ENCODE measurements around the gene COL15A1. TPM values are rescaled to one million over a fixed set of nuclear protein-coding genes. Genes with fewer than 3 reads are reported as not detected.

COL15A1 gene
- total RNA-seq, 4 donors from 2014 or later, result 25.8 to 55.3 (median 36.0) TPM

- Histone ChIP-seq H3K36me3 (no peaks in the 10 kb centered on the region), H3K4me3 (no peak overlapping the region), H3K4me1 (peaks cover 0 to 55% (median 21%) of the 10 kb centered on the region in 4 donors), H3K9me3 (no peaks in the 10 kb centered on the region), H3K27ac (peak overlapping the region in 2 of 4 donors; percentile 30 to 60), H3K27me3 (no peaks in the 10 kb centered on the region)
- no peak for DNase-seq (ENCODE audit: low spot score in 2 of 2)
- whole genome bisulfite sequencing, 2 donors, result 16 to 36% methylated on average over 5 of the region's 5 CpGs
- TF ChIP-seq POLR2A (IDR thresholded peaks at IDR 0.05), result no peak
- TF ChIP-seq EP300 (IDR thresholded peaks at IDR 0.05), result no peak
- no peak for TF ChIP-seq CTCF (IDR thresholded peaks at IDR 0.05)
These were observed 34.5 kb downstream of the COL15A1 start for GRCh38 chr9:98978231-98978681.

GRCh38 chr9:98980291-98980690 lies 36.6 kb downstream of the COL15A1 start:
- Histone ChIP-seq H3K9me3 (no peaks in the 10 kb centered on the region), H3K4me3 (no peak overlapping the region), H3K27me3 (no peaks in the 10 kb centered on the region), H3K4me1 (peaks cover 0 to 39% (median 3%) of the 10 kb centered on the region in 4 donors), H3K36me3 (no peaks in the 10 kb centered on the region), H3K27ac (no peak overlapping the region)
- no peak for DNase-seq (ENCODE audit: low spot score in 2 of 2)
- TF ChIP-seq POLR2A (IDR thresholded peaks at IDR 0.05) (no peak), EP300 (IDR thresholded peaks at IDR 0.05) (no peak), CTCF (IDR thresholded peaks at IDR 0.05) (no peak)
- WGBS, 2 donors, result 85 to 89% methylated on average over 5 of the region's 5 CpGs

DNA sequence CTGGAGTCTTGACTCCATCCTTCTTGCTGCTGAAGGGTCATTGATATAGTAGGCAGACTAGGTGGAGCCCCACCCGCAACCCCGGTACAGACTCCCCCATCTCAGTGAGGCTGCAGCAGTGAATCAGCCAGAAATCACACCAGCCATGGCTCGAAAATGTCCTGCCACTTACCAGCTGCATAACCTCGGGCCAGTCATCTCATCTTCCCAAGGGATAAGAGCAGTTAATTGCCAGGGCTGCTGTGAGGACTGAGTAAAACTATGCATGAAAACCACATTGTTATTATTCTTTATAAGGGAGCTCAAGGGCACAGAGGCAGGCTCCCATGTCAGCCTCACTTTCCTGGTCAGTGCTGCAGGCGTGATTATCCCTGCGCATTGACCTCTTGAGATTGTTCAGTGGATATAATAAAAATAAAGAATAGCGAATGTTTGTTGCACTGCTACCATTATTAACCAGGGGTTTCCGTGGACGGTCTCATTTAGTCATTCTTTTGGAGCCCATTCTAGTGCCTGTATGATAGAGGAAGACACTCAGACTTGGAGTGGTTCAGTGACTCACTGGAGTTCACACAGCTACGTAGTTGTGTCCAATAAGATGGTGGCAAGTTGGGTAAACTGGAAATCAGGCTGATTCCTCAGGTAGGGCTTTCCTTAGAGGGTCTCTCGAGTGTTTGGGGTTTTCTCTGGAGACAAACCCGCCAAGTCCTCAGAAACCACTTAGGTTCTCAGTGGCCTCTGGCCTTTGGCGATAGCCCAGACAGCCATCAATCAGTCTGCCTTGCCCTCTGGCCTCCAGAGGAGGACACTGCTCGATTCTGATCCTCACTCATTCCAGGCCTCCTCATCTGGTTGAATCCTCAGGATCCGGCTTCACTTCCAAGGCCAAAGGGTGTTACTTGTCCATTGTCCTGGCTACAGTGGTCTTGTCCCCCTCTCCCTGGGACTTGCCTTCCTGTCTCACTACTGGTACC lies 39.9 kb downstream of the COL15A1 start:
- DNase-seq (ENCODE audit: low spot score in 2 of 2), result no peak
- Histone ChIP-seq H3K36me3 (no peaks in the 10 kb centered on the region), H3K27me3 (no peaks in the 10 kb centered on the region), H3K4me1 (peaks cover 0 to 28% (median 0%) of the 10 kb centered on the region in 4 donors), H3K9me3 (no peaks in the 10 kb centered on the region), H3K4me3 (no peak overlapping the region), H3K27ac (no peak overlapping the region)
- no peak for TF ChIP-seq EP300 (IDR thresholded peaks at IDR 0.05)
- TF ChIP-seq CTCF (IDR thresholded peaks at IDR 0.05), result no peak
- TF ChIP-seq POLR2A (IDR thresholded peaks at IDR 0.05), result no peak
- 79% methylated on average over 14 to 15 of the region's 15 CpGs for WGBS, 2 donors

- Histone ChIP-seq H3K27ac (no peak overlapping the region), H3K9me3 (no peaks in the 10 kb centered on the region), H3K36me3 (peaks cover 0 to 2% (median 0%) of the 10 kb centered on the region in 3 donors), H3K4me1 (peaks cover 0 to 34% (median 0%) of the 10 kb centered on the region in 4 donors), H3K27me3 (no peaks in the 10 kb centered on the region), H3K4me3 (no peak overlapping the region)
- no peak for TF ChIP-seq CTCF (IDR thresholded peaks at IDR 0.05)
- TF ChIP-seq EP300 (IDR thresholded peaks at IDR 0.05), result no peak
- TF ChIP-seq POLR2A (IDR thresholded peaks at IDR 0.05), result no peak
- no peak for DNase-seq (ENCODE audit: low spot score in 2 of 2)
- WGBS, 2 donors, result 95 to 96% methylated on average over 8 to 20 of the region's 22 CpGs
These were observed 41.9 kb downstream of the COL15A1 start for GRCh38 chr9:98985596-98985995.

Measured in tibial nerve (tissue), 4 donors.